ENCODE results near the gene PGP.

PGP gene

DNA sequence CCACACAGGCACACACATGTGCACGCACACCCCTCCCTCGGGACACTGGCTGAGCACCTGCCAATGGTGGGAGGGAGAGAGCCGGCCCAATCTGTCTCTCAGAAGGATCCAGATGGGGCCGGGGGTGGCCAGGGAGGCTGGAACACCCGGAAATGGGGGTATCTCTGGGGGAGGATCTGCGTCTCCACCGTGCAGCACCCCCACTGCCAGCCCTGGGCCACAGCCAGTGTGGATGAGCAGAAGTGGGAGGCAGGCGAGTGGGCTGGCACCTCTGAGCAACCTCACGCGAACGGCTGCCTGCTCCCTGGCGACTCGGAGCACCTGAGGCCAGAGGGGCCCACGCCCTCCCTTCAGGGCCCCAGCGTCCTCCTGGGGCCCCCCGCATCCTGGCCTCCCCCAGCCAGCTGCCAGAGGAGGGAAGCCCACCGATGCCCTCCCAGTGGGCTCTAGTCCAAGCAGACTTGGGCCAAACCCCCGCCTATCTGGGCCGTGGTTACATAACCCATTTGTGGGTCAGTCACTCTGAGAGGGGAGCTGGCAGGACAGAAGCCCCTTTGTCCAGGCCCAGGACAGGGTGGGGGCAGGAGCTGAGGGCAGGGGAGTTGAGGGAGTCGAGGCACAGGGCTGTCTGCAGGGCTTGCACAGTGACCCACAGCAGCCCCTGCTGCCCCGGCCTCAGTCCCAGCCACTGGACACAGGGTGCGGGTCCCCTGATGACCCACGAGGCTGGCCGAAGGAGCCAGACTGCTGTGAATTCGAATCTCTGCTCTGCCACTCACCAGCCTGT is 23.8 kb downstream of the PGP start:
- no peaks in the 10 kb centered on the region for H3K9me3 Mint-ChIP-seq
- peaks cover 2% of the 10 kb centered on the region for H3K4me1 Mint-ChIP-seq (ENCODE audit: low read depth)
- no peak overlapping the region for H3K4me3 Mint-ChIP-seq
- H3K36me3 Mint-ChIP-seq (ENCODE audit: low read depth) = no peaks in the 10 kb centered on the region
- H3K27me3 Mint-ChIP-seq (ENCODE audit: low read depth) = peaks cover 12% of the 10 kb centered on the region
- H3K27ac Mint-ChIP-seq = no peak overlapping the region

DNA sequence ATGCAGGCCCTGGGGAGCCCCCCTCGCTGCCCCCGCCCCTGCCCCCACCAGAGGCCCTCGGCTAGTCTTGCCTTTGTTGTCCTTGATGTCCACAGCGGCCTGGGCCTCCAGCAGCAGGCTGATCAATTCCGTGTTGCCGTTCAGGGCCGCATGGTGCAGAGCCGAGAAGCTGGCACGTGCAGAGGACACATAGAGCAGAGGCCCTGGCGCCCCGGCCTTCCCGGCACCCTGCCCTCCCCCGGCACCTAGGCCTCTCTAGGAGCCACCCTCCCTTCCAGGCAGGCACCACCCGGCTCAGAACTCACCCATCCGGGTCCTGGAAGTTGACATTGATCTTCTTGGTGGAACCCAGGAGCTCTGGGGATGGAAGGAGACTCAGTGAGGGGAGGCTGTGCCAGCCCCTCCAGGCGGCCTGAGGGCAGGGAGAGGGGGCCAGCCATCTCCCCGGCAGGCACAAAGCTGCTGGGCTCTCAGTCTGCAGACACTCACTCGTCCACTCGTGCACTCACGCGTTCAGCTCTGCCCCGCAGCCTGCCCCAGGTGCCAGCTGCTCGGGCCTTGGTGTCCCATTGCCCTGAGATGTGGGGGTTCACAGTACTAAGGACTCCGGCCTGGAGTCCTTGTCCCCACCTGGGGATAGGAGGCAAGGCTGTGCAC is 24.5 kb downstream of the PGP start:
- Mint-ChIP-seq H3K27me3 (ENCODE audit: low read depth) (peaks cover 10% of the 10 kb centered on the region), H3K9me3 (no peaks in the 10 kb centered on the region), H3K4me3 (no peak overlapping the region), H3K27ac (no peak overlapping the region), H3K4me1 (ENCODE audit: low read depth) (peaks cover 2% of the 10 kb centered on the region), H3K36me3 (ENCODE audit: low read depth) (no peaks in the 10 kb centered on the region)

DNA sequence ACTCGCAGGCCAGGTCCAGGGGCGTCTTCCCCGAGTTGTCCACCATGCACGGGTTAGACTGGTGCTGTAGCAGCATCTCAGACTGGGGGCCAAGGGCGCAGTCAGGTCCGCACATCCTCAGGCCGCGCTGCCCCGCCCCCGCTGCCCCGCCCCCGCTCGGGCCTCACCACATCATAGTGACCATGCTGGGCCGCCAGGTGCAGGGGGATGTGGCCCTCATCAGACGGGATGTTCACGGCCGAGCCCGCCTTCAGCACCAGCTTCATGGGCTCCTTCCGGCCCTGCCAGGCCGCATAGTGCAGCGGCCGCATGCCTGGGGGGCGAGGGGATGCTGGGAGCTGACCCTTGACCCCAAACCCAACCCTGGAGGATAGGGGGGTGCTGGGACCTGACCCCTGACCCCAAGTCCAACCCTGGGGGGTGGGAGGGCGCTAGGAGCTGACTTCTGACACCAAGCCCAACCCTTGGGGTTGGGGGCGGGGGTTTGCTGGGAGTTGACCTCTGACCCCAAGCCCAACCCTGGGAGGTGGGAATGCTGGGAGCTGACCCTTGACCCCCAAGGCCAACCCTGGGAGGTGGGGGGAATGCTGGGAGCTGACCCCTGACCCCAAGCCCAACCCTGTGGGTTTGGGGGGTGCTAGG is 25.3 kb downstream of the PGP start:
- H3K4me3 Mint-ChIP-seq = no peak overlapping the region
- no peaks in the 10 kb centered on the region for H3K36me3 Mint-ChIP-seq (ENCODE audit: low read depth)
- H3K9me3 Mint-ChIP-seq = no peaks in the 10 kb centered on the region
- H3K4me1 Mint-ChIP-seq (ENCODE audit: low read depth) = no peaks in the 10 kb centered on the region
- peaks cover 3% of the 10 kb centered on the region for H3K27me3 Mint-ChIP-seq (ENCODE audit: low read depth)
- H3K27ac Mint-ChIP-seq = no peak overlapping the region

DNA sequence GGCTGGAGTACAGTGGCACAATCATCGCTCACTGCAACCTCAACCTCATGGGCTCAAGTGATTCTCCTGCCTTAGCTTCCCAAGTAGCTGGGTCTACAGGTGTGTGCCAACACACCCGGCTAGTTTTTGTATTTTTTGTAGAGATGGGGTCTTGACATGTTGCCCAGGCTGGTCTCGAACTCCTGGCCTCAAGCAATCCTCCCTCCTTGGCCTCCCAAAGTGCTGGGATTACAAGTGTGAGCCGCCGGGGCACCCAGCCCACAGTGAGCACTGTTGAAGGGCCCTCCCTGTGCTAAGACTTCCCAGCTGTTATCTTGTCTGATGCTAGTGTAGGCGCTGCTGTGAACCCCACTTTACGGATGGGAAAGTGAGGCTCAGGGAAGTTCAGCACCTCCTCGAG is 26.2 kb downstream of the PGP start:
- Mint-ChIP-seq H3K27me3 (ENCODE audit: low read depth) (peaks cover 3% of the 10 kb centered on the region), H3K4me1 (ENCODE audit: low read depth) (no peaks in the 10 kb centered on the region), H3K27ac (no peak overlapping the region), H3K36me3 (ENCODE audit: low read depth) (no peaks in the 10 kb centered on the region), H3K4me3 (no peak overlapping the region), H3K9me3 (no peaks in the 10 kb centered on the region)

DNA sequence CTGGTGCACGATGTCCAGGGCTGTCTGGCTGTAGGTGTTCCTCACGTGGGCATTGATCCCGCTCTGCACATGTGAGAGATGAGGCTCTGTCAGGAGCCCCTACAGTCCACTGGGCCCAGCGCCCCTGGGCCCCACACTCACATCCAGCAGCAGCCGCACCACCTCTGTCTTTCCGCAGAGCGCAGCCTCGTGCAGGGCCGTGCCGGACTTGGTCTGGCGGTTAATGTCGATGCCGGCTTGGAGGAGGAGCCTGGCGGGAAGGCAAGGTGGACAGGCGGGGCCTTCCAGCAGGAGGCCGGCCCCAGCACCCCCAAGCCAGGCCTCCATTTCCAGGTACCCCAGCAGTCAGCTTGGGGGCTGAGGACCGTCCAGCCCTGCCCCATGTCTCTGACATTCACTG is 27.4 kb downstream of the PGP start:
- Mint-ChIP-seq H3K4me3 (no peak overlapping the region), H3K36me3 (ENCODE audit: low read depth) (peaks cover 1% of the 10 kb centered on the region), H3K9me3 (no peaks in the 10 kb centered on the region), H3K27ac (no peak overlapping the region), H3K27me3 (ENCODE audit: low read depth) (no peaks in the 10 kb centered on the region), H3K4me1 (ENCODE audit: low read depth) (no peaks in the 10 kb centered on the region)

DNA sequence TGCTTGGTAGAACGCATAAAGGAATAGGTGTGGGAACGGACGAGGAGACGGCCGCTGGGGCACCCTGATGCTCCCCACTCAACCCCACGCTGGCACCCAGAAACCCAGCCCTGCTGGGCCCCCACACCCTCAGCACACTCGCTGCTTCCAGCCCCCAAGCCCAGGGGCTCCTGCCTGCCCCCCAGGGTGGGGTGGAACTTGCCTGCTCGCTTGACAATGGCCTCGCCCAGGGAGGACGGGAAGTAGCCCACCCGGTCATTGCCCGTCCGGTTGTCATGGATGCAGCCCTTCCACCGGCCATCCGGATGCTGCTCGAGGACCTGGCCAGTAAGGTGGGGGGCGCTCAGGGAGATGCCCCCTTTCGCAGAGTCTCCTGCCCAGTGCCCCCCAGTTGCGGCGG is 28.1 kb downstream of the PGP start:
- no peak overlapping the region for H3K27ac Mint-ChIP-seq
- H3K4me1 Mint-ChIP-seq (ENCODE audit: low read depth) = no peaks in the 10 kb centered on the region
- peaks cover 2% of the 10 kb centered on the region for H3K36me3 Mint-ChIP-seq (ENCODE audit: low read depth)
- no peak overlapping the region for H3K4me3 Mint-ChIP-seq
- no peaks in the 10 kb centered on the region for H3K27me3 Mint-ChIP-seq (ENCODE audit: low read depth)
- no peaks in the 10 kb centered on the region for H3K9me3 Mint-ChIP-seq

DNA sequence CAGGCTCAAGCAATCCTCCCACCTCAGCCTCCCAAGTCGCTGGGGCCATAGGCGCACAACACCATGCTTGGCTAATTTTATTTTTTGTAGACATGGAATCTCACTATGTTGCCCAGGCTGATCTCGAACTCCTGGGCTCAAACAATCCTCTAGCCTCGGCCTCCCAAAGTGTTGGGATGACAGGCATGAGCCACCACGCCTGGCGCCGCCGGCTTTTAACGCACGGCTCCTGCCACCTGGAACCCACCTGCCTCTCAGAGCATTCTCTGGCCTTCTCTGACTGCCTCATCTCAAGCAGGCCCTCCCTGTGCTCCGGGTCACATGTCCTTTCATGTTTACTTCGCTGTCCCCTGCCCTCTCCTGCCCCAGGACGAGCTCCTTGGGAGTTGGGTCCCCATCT is 28.6 kb downstream of the PGP start:
- no peak overlapping the region for H3K27ac Mint-ChIP-seq
- no peak overlapping the region for H3K4me3 Mint-ChIP-seq
- no peaks in the 10 kb centered on the region for H3K9me3 Mint-ChIP-seq
- H3K4me1 Mint-ChIP-seq (ENCODE audit: low read depth) = no peaks in the 10 kb centered on the region
- peaks cover 2% of the 10 kb centered on the region for H3K36me3 Mint-ChIP-seq (ENCODE audit: low read depth)
- no peaks in the 10 kb centered on the region for H3K27me3 Mint-ChIP-seq (ENCODE audit: low read depth)

DNA sequence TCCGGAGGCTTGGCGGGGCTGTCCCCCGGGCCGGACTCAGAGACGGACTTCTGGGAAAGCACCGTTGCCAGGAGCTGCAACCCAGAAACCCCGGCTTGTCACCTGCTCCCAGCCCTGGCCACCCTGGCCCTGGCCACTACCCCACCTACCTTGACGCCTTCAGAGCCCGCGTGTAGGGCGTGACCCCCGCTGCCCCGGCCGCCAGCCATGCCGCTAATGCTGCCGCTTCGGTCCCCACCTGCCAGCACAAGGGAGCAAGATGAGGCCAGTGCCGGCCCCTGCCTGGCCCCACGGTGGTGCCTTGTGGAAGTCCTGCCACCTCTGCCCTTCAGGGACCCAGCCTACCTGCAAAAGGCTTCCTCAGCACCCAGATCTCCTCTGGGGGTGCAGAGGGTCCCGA is 29.7 kb downstream of the PGP start:
- H3K27ac Mint-ChIP-seq = no peak overlapping the region
- H3K27me3 Mint-ChIP-seq (ENCODE audit: low read depth) = no peaks in the 10 kb centered on the region
- H3K4me3 Mint-ChIP-seq = no peak overlapping the region
- H3K9me3 Mint-ChIP-seq = no peaks in the 10 kb centered on the region
- H3K36me3 Mint-ChIP-seq (ENCODE audit: low read depth) = peaks cover 2% of the 10 kb centered on the region
- no peaks in the 10 kb centered on the region for H3K4me1 Mint-ChIP-seq (ENCODE audit: low read depth)

DNA sequence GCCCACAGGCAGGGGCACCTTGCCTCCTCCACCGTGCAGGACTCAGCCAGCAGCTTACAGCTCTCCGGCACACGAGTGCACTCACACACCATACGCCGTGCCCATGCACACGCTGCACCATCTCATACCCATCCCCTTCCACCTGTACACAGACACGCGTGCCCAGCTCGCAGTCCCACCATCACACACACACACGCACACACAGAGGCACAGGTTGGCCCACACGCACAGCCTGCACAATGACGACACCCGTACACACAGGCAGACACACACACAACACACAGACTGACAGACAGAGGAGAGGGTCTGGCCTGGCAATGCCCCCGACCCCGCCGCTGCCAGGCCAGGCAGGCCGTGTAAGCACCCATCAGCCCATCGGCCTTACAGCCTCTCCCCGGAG is 30.3 kb downstream of the PGP start:
- Mint-ChIP-seq H3K4me1 (ENCODE audit: low read depth) (no peaks in the 10 kb centered on the region), H3K9me3 (no peaks in the 10 kb centered on the region), H3K4me3 (no peak overlapping the region), H3K27ac (no peak overlapping the region), H3K27me3 (ENCODE audit: low read depth) (no peaks in the 10 kb centered on the region), H3K36me3 (ENCODE audit: low read depth) (peaks cover 2% of the 10 kb centered on the region)

DNA sequence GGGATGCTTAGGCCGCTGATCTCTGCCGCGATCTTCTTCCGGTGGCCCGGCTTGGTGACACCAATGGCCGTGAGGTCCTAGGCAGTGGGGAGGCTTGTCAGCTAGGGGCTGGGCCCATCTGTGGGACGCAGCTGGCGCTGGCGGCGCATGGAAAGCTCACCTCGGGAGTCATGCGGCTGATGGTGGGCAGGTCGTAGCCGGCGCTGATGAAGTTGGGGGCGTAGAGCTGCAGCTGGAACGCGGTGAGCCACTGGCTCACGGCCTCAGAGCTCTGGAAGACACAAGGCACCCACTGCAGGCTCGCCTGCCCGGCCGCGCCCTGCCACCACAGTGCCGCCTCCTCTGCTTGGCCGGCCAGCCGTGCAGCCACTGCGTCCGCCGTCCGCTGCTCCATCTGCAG is 31.0 kb downstream of the PGP start:
- H3K9me3 Mint-ChIP-seq = no peaks in the 10 kb centered on the region
- peaks cover 2% of the 10 kb centered on the region for H3K36me3 Mint-ChIP-seq (ENCODE audit: low read depth)
- H3K27me3 Mint-ChIP-seq (ENCODE audit: low read depth) = no peaks in the 10 kb centered on the region
- H3K4me1 Mint-ChIP-seq (ENCODE audit: low read depth) = no peaks in the 10 kb centered on the region
- H3K4me3 Mint-ChIP-seq = no peak overlapping the region
- H3K27ac Mint-ChIP-seq = no peak overlapping the region

DNA sequence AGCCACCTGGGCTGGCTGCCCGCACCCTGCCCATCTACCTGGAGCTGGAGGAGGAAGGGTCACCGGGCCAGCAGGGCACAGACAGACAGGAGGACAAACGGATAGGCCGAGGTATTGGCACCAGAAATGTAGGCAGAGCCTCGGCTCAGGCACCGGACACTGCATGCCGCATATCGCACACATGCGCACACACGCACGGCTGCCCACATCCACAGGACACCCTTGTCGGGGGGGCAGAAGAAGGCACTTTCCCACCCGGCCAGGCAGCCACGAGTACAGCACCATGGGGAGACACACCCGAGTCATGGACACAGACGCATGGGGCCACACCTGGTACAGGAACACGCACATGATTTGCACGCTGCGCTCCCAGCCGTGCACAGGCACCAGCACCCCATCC is 32.7 kb downstream of the PGP start:
- Mint-ChIP-seq H3K27ac (no peak overlapping the region), H3K27me3 (ENCODE audit: low read depth) (no peaks in the 10 kb centered on the region), H3K4me1 (ENCODE audit: low read depth) (no peaks in the 10 kb centered on the region), H3K36me3 (ENCODE audit: low read depth) (peaks cover 2% of the 10 kb centered on the region), H3K9me3 (no peaks in the 10 kb centered on the region), H3K4me3 (no peak overlapping the region)

DNA sequence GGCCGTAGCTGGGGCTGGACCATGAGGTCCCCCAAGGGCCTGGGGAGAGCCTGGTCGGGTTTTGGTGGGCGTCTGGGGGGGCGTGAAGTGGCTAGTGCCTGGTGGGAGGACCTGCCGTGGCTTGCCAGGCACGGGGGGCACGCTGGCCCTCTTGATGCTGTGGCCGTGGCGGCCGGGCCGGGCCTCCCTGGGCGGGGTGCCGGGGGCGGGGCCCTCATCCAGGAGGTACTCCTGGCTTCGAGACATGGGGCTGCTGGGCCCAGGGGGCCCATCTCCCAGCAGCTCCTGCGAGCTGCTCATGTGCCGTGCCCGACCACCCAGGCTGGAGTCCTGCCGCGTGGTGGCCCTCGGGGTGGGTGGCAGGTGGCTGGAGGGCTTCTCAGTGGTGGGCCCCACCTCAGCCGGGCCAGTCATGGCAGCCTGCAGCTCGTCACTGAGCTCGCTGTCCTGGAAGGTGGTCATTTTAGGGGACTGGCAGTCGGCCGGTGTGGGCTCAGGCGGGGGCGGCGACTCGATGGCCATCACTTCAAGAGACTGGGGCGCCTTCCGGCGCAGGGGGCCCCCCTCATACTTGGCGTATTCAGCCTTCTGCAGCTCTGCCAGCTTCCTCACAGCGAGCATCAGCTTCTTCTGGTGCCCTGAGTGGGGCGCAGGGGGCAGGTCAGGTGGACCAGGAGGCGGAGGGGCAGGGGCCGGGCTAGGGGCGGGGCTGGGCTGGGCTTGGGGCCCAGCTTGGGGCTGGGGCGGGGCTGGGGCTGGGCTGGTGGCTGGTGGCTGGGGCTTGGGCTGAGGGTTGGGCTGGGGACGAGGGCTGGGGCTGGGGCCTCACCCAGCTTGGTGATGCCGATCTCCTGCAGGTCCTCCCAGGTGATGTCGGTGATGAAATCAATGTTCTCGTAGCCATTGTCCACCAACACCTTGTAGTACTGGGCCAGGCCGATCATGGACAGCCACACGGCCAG is 33.4 kb downstream of the PGP start:
- Mint-ChIP-seq H3K4me3 (no peak overlapping the region), H3K9me3 (no peaks in the 10 kb centered on the region), H3K27ac (no peak overlapping the region), H3K27me3 (ENCODE audit: low read depth) (no peaks in the 10 kb centered on the region), H3K36me3 (ENCODE audit: low read depth) (peaks cover 2% of the 10 kb centered on the region), H3K4me1 (ENCODE audit: low read depth) (no peaks in the 10 kb centered on the region)

DNA sequence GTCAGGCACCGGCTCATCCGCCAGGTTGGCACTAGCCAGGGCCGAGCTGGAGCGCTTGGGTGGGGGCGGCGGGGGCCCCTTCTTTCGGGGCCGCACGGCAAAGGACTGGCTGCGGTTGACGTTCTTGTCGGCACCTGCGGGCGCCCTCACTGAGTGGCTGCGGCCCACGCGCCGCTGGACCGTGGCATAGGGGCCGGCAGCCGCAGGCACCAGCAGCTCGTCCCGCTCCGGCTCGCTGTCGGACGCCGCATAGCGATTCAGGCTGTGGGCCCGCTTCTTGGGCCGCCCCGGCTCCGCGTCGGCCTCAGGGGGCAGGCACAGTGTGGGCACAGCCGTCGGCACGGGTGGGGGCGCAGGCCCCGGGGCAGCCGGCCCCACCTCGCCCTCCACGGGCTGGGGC is 34.2 kb downstream of the PGP start:
- Mint-ChIP-seq H3K27me3 (ENCODE audit: low read depth) (no peaks in the 10 kb centered on the region), H3K27ac (no peak overlapping the region), H3K36me3 (ENCODE audit: low read depth) (peaks cover 5% of the 10 kb centered on the region), H3K4me1 (ENCODE audit: low read depth) (no peaks in the 10 kb centered on the region), H3K9me3 (no peaks in the 10 kb centered on the region), H3K4me3 (no peak overlapping the region)

DNA sequence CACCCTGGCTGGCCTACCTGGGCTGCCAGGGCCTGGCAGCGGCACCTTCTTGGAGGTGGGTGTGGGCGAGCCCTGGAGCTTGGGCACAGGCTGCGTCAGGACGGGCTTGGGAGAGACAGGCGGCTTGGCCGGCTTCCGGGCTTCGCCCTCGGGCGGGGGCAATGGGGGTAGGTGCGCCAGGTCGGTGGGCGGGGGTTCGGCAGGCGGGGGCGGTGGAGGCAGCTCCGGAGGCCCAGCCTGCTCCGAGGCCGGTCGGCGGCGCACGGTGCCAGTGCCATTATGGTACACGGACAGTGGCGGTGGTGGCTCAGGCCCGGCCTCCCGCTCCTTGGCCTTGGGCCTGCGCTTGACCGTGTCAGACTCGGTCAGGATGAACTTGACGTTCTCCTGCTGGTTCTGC is 35.1 kb downstream of the PGP start:
- H3K4me3 Mint-ChIP-seq = no peak overlapping the region
- H3K36me3 Mint-ChIP-seq (ENCODE audit: low read depth) = peaks cover 5% of the 10 kb centered on the region
- no peaks in the 10 kb centered on the region for H3K9me3 Mint-ChIP-seq
- no peak overlapping the region for H3K27ac Mint-ChIP-seq
- no peaks in the 10 kb centered on the region for H3K27me3 Mint-ChIP-seq (ENCODE audit: low read depth)
- H3K4me1 Mint-ChIP-seq (ENCODE audit: low read depth) = no peaks in the 10 kb centered on the region
